ENCODE results near the gene SLC6A6.

DNA sequence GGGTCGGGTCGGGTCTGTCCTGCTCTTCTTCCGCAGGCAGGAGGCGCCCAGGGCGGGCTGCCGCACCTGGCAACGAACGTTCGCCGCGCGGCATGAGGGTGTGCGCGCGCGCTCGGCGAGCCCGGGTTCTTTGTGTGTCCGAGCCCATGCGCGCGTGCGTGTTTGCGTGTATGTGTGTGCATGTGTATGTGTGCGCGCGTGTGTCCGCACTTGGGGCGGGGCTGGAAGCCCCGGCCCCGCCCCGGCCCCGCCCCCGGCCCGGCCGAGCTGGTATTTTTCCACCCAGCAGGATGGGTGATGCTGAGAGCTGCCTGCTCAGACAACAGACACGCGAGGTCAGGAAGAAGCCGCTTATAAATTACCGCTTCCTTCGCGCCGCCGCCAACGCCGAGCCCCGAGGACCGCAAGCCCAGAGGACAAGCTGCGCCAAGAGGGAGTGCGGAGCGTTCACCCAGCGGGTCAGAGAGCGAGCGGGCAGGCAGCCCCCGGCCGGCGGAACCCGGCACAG lies at the start of gene SLC6A6:
- TF ChIP-seq, protein P1, sequence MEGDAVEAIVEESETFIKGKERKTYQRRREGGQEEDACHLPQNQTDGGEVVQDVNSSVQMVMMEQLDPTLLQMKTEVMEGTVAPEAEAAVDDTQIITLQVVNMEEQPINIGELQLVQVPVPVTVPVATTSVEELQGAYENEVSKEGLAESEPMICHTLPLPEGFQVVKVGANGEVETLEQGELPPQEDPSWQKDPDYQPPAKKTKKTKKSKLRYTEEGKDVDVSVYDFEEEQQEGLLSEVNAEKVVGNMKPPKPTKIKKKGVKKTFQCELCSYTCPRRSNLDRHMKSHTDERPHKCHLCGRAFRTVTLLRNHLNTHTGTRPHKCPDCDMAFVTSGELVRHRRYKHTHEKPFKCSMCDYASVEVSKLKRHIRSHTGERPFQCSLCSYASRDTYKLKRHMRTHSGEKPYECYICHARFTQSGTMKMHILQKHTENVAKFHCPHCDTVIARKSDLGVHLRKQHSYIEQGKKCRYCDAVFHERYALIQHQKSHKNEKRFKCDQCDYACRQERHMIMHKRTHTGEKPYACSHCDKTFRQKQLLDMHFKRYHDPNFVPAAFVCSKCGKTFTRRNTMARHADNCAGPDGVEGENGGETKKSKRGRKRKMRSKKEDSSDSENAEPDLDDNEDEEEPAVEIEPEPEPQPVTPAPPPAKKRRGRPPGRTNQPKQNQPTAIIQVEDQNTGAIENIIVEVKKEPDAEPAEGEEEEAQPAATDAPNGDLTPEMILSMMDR (IDR thresholded peaks at IDR 0.05; ENCODE audit: poor library complexity): peak; percentile 49
- TF ChIP-seq EZH2phosphoT487 (IDR thresholded peaks at IDR 0.05; ENCODE audit: low read depth, severe bottlenecking, unreplicated experiment): no peak

All from hepatocyte (in vitro differentiated cells).